Neural cell (in vitro differentiated cells): Measurements from ENCODE around the gene MDGA2.

Source experiments
- EP300 ChIP-seq: fragments of 450-650 bp; conservative IDR thresholded peaks from 2 replicates; pipeline ENCODE4 v1.6.1; 2014; ENCODE audit warnings: antibody characterized with exemption, mild to moderate bottlenecking, moderate library complexity; ENCODE audit not compliant: poor library complexity, severe bottlenecking
- EZH2 ChIP-seq: fragments of 200-600, 300-800 bp; shearing (Covaris generic), sonication (generic); IDR thresholded peaks from 2 replicates; pipeline ENCODE4 v1.6.1; 2014; ENCODE audit warnings: antibody characterized with exemption, low read length, borderline replicate concordance, mild to moderate bottlenecking; ENCODE audit not compliant: insufficient read depth, poor library complexity, severe bottlenecking
- MXI1 ChIP-seq: fragments of 450-650 bp; conservative IDR thresholded peaks from 2 replicates; pipeline ENCODE4 v1.6.1; 2014; ENCODE audit warnings: antibody characterized with exemption, mild to moderate bottlenecking; ENCODE audit not compliant: poor library complexity, severe bottlenecking
- POLR2AphosphoS5 ChIP-seq: IDR thresholded peaks from 2 replicates; pipeline ENCODE4 v1.6.1; 2012
- SMC3 ChIP-seq: fragments of 450-650 bp; conservative IDR thresholded peaks from 2 replicates; pipeline ENCODE4 v1.6.1; 2014; ENCODE audit warnings: antibody characterized with exemption, mild to moderate bottlenecking, moderate library complexity; ENCODE audit not compliant: poor library complexity
- TAF1 ChIP-seq: IDR thresholded peaks from 2 replicates; pipeline ENCODE4 v1.6.1; 2012; ENCODE audit warnings: low read depth
- TF ChIP-seq, protein P1 (sequence below): fragments of 450-650 bp; IDR thresholded peaks from 2 replicates; pipeline ENCODE4 v1.5.1; 2014; ENCODE audit warnings: antibody characterized with exemption, mild to moderate bottlenecking, moderate library complexity; ENCODE audit not compliant: poor library complexity, severe bottlenecking
- TF ChIP-seq, protein P2 (sequence below): IDR thresholded peaks from 2 replicates; pipeline ENCODE4 v1.6.1; 2012; ENCODE audit warnings: borderline replicate concordance

- TF ChIP-seq, protein P1, sequence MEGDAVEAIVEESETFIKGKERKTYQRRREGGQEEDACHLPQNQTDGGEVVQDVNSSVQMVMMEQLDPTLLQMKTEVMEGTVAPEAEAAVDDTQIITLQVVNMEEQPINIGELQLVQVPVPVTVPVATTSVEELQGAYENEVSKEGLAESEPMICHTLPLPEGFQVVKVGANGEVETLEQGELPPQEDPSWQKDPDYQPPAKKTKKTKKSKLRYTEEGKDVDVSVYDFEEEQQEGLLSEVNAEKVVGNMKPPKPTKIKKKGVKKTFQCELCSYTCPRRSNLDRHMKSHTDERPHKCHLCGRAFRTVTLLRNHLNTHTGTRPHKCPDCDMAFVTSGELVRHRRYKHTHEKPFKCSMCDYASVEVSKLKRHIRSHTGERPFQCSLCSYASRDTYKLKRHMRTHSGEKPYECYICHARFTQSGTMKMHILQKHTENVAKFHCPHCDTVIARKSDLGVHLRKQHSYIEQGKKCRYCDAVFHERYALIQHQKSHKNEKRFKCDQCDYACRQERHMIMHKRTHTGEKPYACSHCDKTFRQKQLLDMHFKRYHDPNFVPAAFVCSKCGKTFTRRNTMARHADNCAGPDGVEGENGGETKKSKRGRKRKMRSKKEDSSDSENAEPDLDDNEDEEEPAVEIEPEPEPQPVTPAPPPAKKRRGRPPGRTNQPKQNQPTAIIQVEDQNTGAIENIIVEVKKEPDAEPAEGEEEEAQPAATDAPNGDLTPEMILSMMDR = no peak
- TF ChIP-seq EZH2 = no peak
- no peak for TF ChIP-seq TAF1
- no peak for TF ChIP-seq POLR2AphosphoS5
- no peak for TF ChIP-seq SMC3
- TF ChIP-seq, protein P2, sequence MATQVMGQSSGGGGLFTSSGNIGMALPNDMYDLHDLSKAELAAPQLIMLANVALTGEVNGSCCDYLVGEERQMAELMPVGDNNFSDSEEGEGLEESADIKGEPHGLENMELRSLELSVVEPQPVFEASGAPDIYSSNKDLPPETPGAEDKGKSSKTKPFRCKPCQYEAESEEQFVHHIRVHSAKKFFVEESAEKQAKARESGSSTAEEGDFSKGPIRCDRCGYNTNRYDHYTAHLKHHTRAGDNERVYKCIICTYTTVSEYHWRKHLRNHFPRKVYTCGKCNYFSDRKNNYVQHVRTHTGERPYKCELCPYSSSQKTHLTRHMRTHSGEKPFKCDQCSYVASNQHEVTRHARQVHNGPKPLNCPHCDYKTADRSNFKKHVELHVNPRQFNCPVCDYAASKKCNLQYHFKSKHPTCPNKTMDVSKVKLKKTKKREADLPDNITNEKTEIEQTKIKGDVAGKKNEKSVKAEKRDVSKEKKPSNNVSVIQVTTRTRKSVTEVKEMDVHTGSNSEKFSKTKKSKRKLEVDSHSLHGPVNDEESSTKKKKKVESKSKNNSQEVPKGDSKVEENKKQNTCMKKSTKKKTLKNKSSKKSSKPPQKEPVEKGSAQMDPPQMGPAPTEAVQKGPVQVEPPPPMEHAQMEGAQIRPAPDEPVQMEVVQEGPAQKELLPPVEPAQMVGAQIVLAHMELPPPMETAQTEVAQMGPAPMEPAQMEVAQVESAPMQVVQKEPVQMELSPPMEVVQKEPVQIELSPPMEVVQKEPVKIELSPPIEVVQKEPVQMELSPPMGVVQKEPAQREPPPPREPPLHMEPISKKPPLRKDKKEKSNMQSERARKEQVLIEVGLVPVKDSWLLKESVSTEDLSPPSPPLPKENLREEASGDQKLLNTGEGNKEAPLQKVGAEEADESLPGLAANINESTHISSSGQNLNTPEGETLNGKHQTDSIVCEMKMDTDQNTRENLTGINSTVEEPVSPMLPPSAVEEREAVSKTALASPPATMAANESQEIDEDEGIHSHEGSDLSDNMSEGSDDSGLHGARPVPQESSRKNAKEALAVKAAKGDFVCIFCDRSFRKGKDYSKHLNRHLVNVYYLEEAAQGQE = no peak
- TF ChIP-seq EP300 = no peak
- TF ChIP-seq MXI1 = no peak
Observed at GRCh38 chr14:47273939-47274338, 401.5 kb downstream of the MDGA2 start.
